DMS53 (cell line): ENCODE results near the gene SLC25A1.

Experiments used
- DNase-seq: peaks from one replicate; lab custom pipeline; 2025; lab: John Stamatoyannopoulos, UW

SLC25A1 gene

DNA sequence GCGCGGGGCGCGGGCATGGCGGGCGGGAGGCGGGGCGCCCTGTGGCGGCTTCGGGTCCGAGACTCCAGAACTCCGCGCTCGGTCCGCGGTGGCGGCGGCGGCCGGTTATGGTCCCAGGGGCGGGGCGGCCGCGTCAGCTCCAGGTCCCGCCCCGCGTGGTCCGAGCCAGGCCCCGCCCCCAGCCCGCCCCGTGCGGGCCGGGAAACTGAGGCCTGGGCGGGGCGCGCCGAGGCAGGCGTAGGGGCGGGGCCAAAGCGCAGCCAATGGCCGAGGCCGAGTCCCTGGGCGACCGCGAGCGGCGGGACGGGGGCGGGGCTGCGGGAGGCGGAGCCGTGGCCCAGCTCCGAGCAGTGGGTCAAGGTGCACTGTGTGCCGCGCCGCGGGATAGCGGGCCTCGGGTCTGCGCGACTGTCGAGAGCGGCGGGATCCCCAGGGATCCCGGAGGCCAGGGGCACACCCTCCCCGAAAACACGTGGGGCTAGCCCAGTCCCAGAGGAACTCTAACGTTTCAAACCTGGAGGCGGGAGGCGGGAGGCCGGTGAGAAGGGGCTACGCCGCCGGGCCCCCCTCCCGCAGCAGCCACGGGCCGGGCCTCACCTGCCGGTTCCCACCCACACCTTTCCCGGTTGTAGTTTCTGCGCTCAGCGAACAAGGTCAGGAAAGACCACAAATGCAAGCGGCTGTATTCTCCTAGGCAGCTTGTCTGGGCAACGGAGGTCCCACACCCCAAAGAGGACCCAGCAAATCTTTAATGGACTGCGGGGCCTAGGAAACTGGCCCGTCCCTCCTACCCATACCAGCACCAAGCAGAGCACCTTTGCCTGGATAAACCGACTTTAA is at the start of gene SLC25A1:
TSS of gene SLC25A1 (minus strand) at position 80 of the 840 bp plus-strand sequence. CDS start at position 17, 63 bp downstream.
- DNase-seq: peak; percentile 83

DNA sequence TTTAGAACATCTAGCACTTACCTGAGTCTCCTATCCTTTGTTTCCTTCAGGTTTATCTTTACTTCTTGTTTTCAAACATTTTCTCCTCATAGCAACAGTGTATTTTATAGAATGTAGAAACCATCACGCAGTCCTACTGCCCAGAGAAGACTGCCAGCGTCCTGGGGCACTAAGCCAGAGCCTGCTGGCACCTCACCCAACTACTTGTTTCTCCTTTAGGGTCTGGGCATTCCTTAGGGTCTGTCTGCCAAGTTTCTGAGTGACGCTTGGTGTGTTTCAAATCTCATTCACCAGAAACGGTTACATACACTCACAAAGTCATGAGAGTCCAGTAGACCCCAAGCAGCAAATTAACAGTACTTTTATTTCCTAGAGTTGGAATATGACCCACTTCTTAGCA is 49.6 kb upstream of the SLC25A1 start:
- no peak for DNase-seq

DNA sequence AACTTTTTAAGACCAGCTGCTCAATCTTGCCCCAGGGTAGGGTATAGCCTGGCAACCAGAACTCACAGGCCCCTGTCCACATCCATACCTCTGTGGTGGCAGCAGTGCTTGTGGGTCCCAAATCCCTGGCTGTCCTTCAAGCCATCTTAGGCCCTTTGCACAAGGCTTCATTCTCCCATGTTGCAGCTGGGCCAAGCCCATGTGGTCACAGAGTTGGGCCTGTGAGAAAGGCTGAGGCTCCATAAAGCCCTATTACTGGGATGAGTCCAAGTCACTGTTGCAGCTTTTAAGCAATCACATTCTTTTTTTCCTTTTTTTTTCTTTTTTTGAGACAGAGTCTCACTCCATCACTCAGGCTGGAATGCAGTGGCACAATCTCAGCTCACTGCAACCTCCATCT is 47.9 kb upstream of the SLC25A1 start:
- no peak for DNase-seq

DNA sequence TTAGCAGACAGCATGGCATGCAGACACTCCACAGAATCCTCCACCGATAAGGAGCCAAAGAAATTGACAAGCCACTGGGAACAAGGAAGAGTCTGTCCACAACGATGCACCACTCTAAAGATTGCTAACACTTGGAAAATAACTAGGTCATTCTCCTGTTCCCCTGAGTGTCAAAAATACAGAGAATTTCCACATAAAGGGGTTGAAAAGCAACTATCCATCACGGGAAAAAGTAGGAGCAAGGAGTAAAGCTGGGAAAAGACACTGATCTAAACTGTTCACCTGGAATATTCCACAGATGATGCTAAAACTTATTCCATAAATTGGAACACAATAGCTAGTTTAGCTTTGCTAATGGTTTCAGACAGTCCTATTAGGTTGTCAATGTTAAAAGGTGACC is 47.0 kb upstream of the SLC25A1 start:
- DNase-seq: no peak

DNA sequence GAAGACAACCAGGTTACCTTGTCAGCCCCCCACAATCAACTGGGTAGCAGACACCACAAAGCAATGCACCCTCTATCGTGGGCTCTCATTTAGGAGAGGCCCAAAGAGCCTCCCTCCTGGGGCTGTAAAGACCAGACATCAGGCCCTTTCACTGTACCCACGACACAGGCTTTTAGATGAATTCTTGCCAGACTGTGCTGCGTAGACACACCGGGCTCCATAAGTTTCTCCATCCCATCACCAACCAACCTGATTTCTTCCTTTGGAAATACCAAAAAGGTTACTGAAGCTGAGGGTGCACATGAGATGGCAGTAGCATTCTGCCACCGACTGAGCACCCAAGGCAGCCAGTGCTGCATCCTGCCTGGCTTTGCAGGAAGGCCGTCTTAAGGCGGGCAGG is 46.4 kb upstream of the SLC25A1 start:
- DNase-seq: no peak

DNA sequence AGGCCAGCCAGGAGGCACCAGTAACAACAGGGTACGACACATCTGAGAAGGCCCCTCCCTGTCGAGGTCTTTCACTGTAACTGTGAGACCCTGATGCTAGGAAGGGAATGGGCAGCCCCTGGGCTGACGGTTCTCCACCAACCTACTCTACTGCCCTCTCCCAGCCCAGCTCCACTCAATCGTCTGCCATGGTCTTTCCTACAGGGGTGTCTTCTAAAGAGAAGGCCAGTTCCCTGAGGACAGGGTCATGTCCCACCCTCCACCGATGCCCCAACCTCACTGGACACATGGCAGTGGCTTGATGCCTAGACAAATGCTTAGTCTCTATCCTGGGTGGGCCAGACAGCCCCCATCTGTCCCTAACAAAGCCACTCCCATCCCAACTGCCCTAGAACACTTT is 46.0 kb upstream of the SLC25A1 start:
- DNase-seq: no peak

GRCh38 chr22:19223617-19224016 is 45.1 kb upstream of the SLC25A1 start:
- no peak for DNase-seq

DNA sequence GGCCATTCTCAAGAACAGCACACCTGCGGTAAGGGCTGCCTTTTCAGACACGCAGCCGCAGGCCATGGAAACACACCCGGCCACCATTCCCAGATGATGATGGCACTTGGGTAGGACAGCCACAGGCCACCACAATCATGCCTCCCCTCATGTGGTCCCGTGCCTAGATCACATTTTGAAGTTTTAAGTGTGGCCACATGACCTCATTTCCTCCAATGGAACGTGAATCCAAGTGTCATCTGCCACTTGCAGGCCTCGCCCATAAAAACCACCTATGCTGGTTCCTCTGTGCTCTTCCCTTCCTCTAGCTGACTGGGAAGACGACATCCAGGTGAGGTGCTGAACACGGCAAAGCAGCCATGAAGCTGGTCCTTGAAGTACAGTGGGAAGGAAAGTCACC is 44.6 kb upstream of the SLC25A1 start:
- DNase-seq: no peak

- DNase-seq: no peak
Observed at GRCh38 chr22:19222242-19223005, 43.9 kb upstream of the SLC25A1 start.

DNA sequence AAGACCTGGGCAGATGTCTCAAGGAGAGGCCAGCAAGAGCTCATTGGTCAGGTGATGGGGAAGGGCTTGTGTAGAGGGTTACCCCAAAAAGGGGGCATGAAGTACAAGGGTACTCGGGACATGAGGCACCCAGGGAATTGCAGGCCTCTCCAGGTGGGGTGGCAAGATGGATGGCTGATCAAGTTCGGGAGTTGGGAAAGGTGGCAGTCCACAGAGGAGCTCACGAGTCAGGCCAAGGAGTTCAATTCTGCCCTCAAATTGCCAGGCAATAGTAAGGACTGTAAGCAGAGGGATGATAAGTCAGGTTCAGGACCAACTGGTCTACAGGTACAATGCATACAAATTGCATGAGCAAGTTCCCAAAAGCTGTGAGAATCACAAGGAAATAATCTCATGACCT is 42.3 kb upstream of the SLC25A1 start:
- DNase-seq: no peak

DNA sequence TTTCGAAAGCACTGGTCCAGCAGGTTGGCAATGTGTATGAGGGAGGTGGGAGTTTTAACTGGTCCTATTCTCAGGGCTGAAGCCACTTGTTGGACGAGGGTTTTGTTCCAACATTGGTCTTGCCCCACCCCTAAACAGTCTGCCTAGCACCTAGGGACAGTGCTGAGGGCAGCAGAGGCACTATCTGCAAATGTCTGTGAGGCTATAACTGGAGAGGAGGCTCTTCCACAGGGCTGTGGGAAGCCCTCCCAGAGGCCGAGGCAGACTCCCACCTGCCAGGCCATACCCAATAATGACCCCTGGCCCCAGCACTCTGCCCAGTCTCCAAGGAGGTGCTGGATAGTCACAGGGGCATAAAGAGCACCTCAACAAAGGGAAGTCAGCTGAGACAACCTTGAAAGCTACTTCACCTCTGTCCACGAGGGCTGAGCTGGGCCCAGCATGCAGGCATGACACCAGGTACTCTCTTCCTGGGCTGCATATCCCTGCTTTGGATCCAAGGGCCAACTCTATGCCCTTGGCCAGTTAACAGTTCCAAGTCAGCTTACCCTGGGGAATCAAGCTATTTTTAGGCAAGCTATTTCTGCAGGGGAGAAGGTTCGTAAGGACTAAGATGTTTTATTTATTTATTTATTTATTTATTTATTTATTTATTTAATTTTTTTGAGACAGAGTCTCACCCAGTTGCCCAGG is 40.2 kb upstream of the SLC25A1 start:
- no peak for DNase-seq

GRCh38 chr22:19216579-19216978 is 38.0 kb upstream of the SLC25A1 start:
- no peak for DNase-seq

DNA sequence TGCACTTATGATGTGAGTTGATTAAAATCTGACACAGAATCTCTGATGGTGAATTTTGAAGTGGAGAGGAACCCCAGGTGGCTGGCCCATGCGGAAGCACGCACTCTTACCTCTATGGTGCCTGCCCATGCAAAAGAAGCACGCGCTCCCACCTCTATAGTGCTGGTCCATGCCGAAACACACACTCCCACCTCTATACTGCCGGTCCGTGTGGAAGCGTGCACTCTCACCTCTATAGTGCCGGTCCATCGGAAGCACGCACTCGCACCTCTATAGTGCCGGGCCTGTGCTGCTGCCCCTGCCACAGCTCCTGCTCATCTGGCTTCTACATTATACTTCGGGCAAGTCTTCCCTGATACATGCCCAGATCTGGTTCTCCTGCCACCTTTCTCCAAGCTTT is 36.8 kb upstream of the SLC25A1 start:
- DNase-seq: no peak

DNA sequence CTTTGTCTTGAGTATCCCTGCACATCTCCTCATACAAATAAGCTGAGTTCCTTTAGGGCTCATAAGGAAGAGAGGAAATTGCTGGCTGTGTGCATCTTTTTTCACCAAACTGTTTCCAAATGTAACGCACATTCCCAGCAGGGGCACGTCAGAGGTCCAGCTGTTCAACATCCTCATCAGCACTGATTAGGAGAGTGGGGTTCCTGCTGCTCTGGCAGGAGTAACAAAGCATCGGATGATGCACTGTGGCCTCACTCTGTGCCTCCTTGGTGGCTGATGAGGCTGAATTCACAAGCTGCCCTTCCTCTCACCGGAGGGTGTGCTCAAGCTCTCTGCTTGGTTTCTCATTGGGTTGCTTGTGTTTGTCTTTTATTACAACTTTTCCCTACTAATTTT is 35.5 kb upstream of the SLC25A1 start:
- DNase-seq: no peak

- no peak for DNase-seq
Observed at GRCh38 chr22:19213442-19214077, 35.0 kb upstream of the SLC25A1 start.

- no peak for DNase-seq
Observed at GRCh38 chr22:19213001-19213400, 34.5 kb upstream of the SLC25A1 start.

DNA sequence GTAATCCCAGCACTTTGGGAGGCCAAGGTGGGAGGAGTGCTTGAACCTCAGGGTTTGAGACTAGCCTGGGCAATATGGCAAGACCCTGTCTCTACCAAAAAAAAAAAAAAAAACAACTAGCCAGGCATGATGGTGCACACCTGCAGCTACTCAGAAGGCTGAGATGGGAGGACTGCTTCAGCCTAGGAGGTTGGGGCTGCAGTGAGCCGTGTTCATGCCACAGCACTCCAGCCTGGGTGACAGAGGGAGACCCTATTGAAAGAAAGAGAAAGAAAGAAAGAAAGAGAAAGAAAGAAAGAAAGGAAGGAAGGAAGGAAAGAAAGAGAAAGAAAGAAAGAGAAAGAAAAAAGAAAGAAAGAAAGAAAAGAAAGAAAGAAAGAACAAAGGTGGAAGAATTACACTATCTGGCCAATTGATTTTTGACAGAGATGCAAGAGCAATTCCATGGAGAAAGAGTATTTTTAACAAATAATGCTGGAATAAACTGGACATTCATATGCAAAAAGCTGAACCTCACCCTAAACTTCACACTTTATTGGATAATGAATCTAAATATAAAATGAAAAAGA is 33.9 kb upstream of the SLC25A1 start:
- DNase-seq: no peak

- no peak for DNase-seq
Observed at GRCh38 chr22:19210188-19210587, 31.7 kb upstream of the SLC25A1 start.

GRCh38 chr22:19208287-19208847 is 29.8 kb upstream of the SLC25A1 start:
- no peak for DNase-seq

GRCh38 chr22:19207884-19208283 is 29.3 kb upstream of the SLC25A1 start:
- DNase-seq: no peak

DNA sequence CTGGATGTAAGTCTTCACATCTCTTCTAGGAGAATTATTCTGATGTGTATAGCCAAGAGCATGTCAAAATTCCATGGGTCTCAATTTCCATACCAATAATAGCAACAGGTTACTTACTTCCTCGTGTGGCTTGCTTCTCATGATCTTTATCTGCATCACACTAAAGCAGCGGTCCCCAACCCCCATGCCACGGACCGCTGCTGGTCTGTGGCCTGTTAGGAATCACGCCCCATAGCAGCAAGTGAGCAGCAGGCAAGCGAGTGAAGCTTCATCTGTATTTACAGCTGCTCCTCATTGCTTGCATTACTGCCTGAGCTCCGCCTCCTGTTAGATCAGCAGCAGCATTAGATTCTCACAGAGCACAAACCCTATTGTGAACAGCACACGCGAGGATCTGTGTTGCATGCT is 28.9 kb upstream of the SLC25A1 start:
- DNase-seq: peak; percentile 16

- no peak for DNase-seq
Observed at GRCh38 chr22:19206287-19206686, 27.8 kb upstream of the SLC25A1 start.
